ENCODE measurements around the gene PPARG. TPM values are rescaled to one million over a fixed set of nuclear protein-coding genes. Genes with fewer than 3 reads are reported as not detected.
A peak's percentile ranks its signal among the peaks of the same experiment; 100 is the strongest.

PPARG gene
- total and polyA plus RNA-seq, 4 donors: 5.2 to 15.7 (median 7.0) TPM

DNA sequence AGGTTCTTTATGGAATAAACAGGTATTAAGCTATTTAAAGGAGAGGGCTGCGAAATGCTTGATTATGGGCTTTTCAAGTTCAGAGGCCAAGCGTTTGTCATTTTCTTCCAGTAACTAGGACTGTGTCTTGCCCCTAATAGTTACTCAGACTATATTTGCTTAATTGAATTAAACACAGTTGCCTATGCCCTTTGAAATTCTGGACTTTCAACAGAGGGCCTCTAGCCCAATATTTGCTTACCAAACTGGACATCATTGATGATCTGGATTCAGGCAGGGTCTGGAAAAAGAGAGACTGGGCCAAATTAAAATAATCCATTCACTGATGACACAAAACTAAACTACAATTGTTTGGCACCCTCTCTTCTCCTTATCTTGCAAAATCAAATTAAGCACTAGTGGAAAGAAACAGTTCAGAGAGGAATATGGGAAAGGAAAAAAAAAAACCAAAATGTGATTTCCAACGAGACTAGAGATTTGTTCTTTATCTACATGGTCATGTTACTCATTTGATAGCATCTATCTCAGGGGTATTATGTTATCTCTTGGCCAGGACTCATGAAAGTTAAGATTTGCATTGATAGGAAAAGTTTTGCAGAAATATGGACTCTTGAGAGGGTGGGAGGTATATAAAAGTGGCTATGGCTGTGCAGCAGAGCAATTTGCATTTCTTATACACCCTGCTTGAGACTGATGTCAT, 120.3 kb downstream of the PPARG start:
- no peak for DNase-seq (ENCODE audit: low spot score)
- WGBS: 36% methylated on average over 3 of the region's 3 CpGs
- Histone ChIP-seq H3K9me3 (ENCODE audit: control insufficient read depth in 4 of 4, low read length in 3 of 4) (no peaks in the 10 kb centered on the region), H3K4me3 (ENCODE audit: low read depth in 1 of 3, low read length in 3 of 3) (no peak overlapping the region), H3K27ac (ENCODE audit: low read depth in 1 of 2, low read length in 2 of 2) (peak overlapping the region; percentile 84 to 87), H3K9ac (ENCODE audit: low read depth in 1 of 2, low read length in 2 of 2) (no peak overlapping the region), H3K4me1 (ENCODE audit: control insufficient read depth in 4 of 4, insufficient read depth in 4 of 4, low read length in 3 of 4) (peaks cover 7 to 60% (median 52%) of the 10 kb centered on the region in 4 donors), H3K36me3 (ENCODE audit: control insufficient read depth in 4 of 4, insufficient read depth in 3 of 4, low read depth in 1 of 4, low read length in 3 of 4) (no peaks in the 10 kb centered on the region), H3K27me3 (ENCODE audit: control insufficient read depth in 4 of 4, insufficient read depth in 4 of 4, low read length in 3 of 4) (no peaks in the 10 kb centered on the region)
- peak; percentile 78 for TF ChIP-seq FOXA2 (IDR thresholded peaks at IDR 0.05)
- TF ChIP-seq, protein P1, sequence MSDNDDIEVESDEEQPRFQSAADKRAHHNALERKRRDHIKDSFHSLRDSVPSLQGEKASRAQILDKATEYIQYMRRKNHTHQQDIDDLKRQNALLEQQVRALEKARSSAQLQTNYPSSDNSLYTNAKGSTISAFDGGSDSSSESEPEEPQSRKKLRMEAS (IDR thresholded peaks at IDR 0.05): peak; percentile 55
- peak; percentile 97 for TF ChIP-seq HNF4A (conservative IDR thresholded peaks at IDR 0.05)
- peak in 1 of 2 donors; percentile 20 for TF ChIP-seq GABPA (IDR thresholded peaks at IDR 0.05 in 1 of 2, conservative IDR thresholded peaks at IDR 0.05 in 1 of 2)
- TF ChIP-seq EGR1 (IDR thresholded peaks at IDR 0.05; ENCODE audit: low read depth in 2 of 2): peak; percentile 27 to 79
- TF ChIP-seq, protein P2, sequence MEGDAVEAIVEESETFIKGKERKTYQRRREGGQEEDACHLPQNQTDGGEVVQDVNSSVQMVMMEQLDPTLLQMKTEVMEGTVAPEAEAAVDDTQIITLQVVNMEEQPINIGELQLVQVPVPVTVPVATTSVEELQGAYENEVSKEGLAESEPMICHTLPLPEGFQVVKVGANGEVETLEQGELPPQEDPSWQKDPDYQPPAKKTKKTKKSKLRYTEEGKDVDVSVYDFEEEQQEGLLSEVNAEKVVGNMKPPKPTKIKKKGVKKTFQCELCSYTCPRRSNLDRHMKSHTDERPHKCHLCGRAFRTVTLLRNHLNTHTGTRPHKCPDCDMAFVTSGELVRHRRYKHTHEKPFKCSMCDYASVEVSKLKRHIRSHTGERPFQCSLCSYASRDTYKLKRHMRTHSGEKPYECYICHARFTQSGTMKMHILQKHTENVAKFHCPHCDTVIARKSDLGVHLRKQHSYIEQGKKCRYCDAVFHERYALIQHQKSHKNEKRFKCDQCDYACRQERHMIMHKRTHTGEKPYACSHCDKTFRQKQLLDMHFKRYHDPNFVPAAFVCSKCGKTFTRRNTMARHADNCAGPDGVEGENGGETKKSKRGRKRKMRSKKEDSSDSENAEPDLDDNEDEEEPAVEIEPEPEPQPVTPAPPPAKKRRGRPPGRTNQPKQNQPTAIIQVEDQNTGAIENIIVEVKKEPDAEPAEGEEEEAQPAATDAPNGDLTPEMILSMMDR (IDR thresholded peaks at IDR 0.05; ENCODE audit: low read depth, low read length, missing input control): no peak
- TF ChIP-seq JUND (IDR thresholded peaks at IDR 0.05): peak; percentile 94
- TF ChIP-seq FOXA1 (IDR thresholded peaks at IDR 0.05): no peak
- TF ChIP-seq, protein P3, sequence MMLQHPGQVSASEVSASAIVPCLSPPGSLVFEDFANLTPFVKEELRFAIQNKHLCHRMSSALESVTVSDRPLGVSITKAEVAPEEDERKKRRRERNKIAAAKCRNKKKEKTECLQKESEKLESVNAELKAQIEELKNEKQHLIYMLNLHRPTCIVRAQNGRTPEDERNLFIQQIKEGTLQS (IDR thresholded peaks at IDR 0.05): peak; percentile 78
- TF ChIP-seq, protein P4, sequence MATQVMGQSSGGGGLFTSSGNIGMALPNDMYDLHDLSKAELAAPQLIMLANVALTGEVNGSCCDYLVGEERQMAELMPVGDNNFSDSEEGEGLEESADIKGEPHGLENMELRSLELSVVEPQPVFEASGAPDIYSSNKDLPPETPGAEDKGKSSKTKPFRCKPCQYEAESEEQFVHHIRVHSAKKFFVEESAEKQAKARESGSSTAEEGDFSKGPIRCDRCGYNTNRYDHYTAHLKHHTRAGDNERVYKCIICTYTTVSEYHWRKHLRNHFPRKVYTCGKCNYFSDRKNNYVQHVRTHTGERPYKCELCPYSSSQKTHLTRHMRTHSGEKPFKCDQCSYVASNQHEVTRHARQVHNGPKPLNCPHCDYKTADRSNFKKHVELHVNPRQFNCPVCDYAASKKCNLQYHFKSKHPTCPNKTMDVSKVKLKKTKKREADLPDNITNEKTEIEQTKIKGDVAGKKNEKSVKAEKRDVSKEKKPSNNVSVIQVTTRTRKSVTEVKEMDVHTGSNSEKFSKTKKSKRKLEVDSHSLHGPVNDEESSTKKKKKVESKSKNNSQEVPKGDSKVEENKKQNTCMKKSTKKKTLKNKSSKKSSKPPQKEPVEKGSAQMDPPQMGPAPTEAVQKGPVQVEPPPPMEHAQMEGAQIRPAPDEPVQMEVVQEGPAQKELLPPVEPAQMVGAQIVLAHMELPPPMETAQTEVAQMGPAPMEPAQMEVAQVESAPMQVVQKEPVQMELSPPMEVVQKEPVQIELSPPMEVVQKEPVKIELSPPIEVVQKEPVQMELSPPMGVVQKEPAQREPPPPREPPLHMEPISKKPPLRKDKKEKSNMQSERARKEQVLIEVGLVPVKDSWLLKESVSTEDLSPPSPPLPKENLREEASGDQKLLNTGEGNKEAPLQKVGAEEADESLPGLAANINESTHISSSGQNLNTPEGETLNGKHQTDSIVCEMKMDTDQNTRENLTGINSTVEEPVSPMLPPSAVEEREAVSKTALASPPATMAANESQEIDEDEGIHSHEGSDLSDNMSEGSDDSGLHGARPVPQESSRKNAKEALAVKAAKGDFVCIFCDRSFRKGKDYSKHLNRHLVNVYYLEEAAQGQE (IDR thresholded peaks at IDR 0.05): peak; percentile 40
- peak; percentile 34 for TF ChIP-seq YY1 (IDR thresholded peaks at IDR 0.05)
- TF ChIP-seq, protein P5, sequence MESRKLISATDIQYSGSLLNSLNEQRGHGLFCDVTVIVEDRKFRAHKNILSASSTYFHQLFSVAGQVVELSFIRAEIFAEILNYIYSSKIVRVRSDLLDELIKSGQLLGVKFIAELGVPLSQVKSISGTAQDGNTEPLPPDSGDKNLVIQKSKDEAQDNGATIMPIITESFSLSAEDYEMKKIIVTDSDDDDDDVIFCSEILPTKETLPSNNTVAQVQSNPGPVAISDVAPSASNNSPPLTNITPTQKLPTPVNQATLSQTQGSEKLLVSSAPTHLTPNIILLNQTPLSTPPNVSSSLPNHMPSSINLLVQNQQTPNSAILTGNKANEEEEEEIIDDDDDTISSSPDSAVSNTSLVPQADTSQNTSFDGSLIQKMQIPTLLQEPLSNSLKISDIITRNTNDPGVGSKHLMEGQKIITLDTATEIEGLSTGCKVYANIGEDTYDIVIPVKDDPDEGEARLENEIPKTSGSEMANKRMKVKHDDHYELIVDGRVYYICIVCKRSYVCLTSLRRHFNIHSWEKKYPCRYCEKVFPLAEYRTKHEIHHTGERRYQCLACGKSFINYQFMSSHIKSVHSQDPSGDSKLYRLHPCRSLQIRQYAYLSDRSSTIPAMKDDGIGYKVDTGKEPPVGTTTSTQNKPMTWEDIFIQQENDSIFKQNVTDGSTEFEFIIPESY (IDR thresholded peaks at IDR 0.05): peak; percentile 77
- TF ChIP-seq NR2F2 (IDR thresholded peaks at IDR 0.05): no peak
- TF ChIP-seq SP1 (IDR thresholded peaks at IDR 0.05): peak; percentile 93
- peak; percentile 88 to 91 for TF ChIP-seq RXRA (IDR thresholded peaks at IDR 0.05)
- peak; percentile 50 to 62 for TF ChIP-seq RAD21 (IDR thresholded peaks at IDR 0.05)
- no peak for TF ChIP-seq TAF1 (conservative IDR thresholded peaks at IDR 0.05)
- peak; percentile 89 for TF ChIP-seq HNF4G (IDR thresholded peaks at IDR 0.05)
